Measurements from ENCODE around the gene YJU2.
A peak's percentile ranks its signal among the peaks of the same experiment; 100 is the strongest.

The YJU2 gene

DNA sequence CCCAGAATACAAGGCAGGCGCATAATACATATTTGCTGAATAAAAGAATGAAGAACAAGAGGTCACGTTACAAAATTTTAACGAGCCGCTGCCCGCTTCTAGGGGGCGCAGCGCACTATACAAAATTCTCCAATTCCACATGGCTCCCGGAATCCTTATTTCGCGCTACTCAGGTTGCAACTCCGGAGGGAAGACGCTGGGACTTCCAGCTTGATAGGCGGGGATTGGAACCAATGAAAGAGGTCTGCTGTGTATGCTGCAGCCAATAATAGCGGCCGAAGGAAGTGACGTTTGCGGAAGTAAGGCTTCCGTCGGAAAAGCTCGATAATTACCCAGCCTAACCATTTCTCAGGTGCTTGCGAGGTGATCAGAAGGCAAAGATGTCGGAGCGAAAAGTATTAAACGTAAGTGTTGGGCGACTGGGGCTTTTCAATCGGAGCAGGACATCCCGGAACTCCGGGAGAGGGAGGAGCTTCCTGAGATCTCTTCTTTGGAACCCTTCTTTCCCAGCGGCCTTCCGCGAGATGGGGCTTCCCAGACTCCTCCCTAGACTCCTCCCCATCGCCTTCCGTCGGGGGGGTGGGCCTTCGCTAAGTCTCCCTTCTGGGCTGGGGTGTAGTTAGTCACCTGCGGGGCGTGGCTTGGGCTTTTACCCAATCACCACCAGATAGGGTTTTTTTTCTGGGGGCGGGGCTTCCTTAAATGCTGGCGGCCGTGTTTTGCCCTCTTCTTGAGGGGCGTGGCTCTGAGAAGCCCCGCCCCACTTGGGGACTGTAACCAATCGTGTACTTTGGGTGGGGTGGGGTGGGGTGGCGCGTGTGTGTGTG, at the start of gene YJU2:
YJU2 (plus strand) TSS at position 314 of the 827 bp plus-strand sequence; CDS start at position 381, 67 bp downstream.
- in situ Hi-C loops (cut with HindIII; ENCODE audit: low sequenced_read_pairs): no loop called here
- TF ChIP-seq, protein P1, sequence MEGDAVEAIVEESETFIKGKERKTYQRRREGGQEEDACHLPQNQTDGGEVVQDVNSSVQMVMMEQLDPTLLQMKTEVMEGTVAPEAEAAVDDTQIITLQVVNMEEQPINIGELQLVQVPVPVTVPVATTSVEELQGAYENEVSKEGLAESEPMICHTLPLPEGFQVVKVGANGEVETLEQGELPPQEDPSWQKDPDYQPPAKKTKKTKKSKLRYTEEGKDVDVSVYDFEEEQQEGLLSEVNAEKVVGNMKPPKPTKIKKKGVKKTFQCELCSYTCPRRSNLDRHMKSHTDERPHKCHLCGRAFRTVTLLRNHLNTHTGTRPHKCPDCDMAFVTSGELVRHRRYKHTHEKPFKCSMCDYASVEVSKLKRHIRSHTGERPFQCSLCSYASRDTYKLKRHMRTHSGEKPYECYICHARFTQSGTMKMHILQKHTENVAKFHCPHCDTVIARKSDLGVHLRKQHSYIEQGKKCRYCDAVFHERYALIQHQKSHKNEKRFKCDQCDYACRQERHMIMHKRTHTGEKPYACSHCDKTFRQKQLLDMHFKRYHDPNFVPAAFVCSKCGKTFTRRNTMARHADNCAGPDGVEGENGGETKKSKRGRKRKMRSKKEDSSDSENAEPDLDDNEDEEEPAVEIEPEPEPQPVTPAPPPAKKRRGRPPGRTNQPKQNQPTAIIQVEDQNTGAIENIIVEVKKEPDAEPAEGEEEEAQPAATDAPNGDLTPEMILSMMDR (IDR thresholded peaks at IDR 0.05; ENCODE audit: low read depth, low read length): peak; percentile 56
- DNase-seq (ENCODE audit: low read depth, low spot score): peak; percentile 99
- peak within 1 kb of the TSS; percentile 86 for H3K4me3 ChIP-seq (ENCODE audit: low read depth, low read length)

DNA sequence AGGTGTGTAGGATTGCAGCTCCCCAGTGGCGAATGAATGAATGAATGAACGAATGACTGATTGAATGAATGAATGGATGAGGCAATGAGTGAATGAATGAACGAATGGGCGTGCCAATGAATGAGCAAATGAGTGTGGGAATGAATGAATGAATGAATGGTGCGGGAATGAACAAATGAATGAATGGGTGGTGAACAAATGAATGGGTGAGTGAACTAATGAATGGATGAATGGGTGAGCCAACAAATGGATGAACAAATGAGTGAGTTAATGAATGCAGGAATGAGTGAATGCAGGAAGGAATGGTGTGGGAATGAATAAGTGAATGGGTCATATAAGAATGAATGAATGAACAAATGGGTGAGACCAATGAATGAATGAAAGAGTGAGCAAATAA, 49.7 kb upstream of the YJU2 start:
- DNase-seq (ENCODE audit: low read depth, low spot score): no peak
- TF ChIP-seq, protein P1 (IDR thresholded peaks at IDR 0.05; ENCODE audit: low read depth, low read length): no peak
- in situ Hi-C loops (cut with HindIII; ENCODE audit: low sequenced_read_pairs): no loop called here
- no peak overlapping the region for H3K4me3 ChIP-seq (ENCODE audit: low read depth, low read length)

DNA sequence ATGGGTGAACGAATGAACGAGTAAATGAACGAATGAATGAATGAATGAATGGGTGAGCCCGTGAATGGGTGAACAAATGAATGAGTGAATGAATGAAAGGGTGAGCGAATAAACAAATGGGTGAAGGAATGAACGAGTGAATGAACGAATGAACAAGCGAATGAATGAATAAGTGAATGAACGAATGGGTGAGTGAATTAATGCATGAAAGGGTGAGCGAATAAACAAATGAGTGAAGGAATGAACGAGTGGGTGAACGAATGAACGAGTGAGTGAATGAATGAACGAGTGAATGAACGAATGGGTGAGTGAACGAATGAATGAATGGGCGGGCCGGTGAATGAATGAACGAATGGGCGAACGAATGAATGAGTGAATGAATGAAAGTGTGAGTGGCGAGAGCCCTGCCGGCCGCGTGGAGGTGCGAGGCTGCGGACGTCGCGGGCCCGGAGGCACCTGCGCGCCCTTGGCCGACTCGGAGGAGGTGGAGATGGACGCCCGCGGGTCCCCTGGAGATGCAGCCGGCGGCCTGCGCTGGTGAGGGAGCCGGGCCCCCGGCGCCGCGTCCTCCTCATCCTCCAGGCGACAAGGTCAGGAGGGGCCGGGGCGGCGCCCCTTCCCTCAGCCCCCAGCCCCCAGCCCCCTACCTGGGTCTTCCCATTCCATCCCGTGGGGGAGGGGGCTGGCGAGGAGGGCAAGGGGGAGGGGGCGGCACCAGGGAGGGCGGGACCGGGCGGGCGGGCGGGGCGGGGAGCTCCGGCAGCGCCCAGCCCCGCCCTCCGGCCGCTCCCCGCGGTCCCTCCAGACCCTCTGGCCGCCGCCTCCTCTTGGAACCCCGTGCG, 49.0 kb upstream of the YJU2 start:
- no peak for DNase-seq (ENCODE audit: low read depth, low spot score)
- no peak overlapping the region for H3K4me3 ChIP-seq (ENCODE audit: low read depth, low read length)
- TF ChIP-seq, protein P1 (IDR thresholded peaks at IDR 0.05; ENCODE audit: low read depth, low read length): no peak
- in situ Hi-C loops (cut with HindIII; ENCODE audit: low sequenced_read_pairs): no loop called here

DNA sequence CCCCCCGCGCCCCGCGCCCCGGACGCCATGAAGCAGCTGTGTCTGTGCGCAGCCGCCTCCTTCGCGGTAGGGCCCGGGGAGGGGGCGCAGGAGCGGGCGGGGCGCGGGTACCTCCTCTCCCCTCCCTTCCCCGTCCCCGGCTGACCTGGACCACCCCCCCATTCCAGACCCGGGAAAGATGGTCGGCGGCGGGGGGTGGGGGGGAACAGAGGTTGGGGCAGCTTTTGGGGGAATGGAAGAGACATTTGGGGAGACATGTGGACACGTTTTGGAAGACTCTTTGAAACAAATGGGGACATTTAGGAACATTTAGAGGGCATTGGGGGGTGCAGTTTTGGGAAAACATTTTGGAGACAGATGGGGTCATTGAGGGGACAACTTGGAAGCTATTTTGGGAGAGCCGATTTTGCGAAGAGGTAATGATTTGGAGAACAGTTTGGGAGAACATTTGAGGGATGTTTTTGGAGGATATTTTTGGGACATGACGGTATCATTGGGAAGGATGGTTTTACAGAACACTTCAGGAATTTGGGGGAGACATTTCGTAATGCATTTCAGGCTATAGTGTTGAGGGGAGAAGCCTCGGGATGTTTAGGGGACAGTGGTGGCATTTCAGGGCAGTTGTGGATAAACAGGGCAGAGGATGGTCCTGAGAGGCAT, 48.3 kb upstream of the YJU2 start:
- TF ChIP-seq, protein P1 (IDR thresholded peaks at IDR 0.05; ENCODE audit: low read depth, low read length): no peak
- no peak overlapping the region for H3K4me3 ChIP-seq (ENCODE audit: low read depth, low read length)
- in situ Hi-C loops (cut with HindIII; ENCODE audit: low sequenced_read_pairs): no loop called here
- no peak for DNase-seq (ENCODE audit: low read depth, low spot score)

DNA sequence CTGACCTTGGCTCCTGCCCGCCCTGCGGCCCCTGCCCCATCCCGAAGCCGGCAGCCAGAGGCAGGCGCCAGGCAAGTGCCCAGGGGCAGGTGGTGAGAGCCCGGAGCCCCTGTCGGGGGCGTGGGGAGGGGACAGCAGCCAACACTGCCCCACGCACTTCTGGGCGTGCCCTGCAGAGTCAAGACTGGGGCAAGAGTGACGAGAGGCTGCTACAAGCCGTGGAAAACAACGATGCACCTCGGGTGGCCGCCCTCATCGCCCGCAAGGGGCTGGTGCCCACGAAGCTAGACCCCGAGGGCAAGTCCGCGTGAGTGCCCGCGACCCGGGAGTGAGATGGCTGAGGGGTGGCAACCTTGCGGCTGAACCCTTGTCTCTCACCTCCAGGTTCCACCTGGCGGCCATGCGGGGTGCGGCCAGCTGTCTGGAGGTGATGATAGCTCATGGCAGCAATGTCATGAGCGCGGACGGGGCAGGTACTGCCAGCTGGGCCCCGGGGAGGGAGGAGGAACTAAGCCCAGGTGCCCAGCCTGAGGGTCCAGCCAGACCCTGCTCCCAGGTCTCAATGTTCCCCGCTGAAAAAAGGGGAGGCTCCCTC, 47.1 kb upstream of the YJU2 start:
- in situ Hi-C loops (cut with HindIII; ENCODE audit: low sequenced_read_pairs): no loop called here
- H3K4me3 ChIP-seq (ENCODE audit: low read depth, low read length): no peak overlapping the region
- TF ChIP-seq, protein P1 (IDR thresholded peaks at IDR 0.05; ENCODE audit: low read depth, low read length): no peak
- no peak for DNase-seq (ENCODE audit: low read depth, low spot score)

Data from astrocyte of the spinal cord (primary cell).